Muscle of back (tissue), 11 donors: Measurements from ENCODE around the gene DST. TPM values are rescaled to one million over a fixed set of nuclear protein-coding genes. Genes with fewer than 3 reads are reported as not detected.
"Not testable (repeated sequence)": the region's sequence is repeated elsewhere in the genome, so short reads cannot be mapped to it uniquely, and the experiment has no call there.

Experiments used
- DNase-seq, 3 donors: peaks; one replicate each; pipeline versions ENCODE4 v3.0.0 to v3.0.0-alpha.2; 2013
- polyA plus RNA-seq, 10 donors: library from polyadenylated mRNA; unstranded; fragments of 120-200 nt; gene quantifications; one replicate each; pipeline ENCODE4 v1.2.1, GENCODE V29; 2013; ENCODE audit not compliant: insufficient read length in 10 of 10

Gene DST
- polyA plus RNA-seq, 10 donors: 146 to 236 (median 192) TPM

DNA sequence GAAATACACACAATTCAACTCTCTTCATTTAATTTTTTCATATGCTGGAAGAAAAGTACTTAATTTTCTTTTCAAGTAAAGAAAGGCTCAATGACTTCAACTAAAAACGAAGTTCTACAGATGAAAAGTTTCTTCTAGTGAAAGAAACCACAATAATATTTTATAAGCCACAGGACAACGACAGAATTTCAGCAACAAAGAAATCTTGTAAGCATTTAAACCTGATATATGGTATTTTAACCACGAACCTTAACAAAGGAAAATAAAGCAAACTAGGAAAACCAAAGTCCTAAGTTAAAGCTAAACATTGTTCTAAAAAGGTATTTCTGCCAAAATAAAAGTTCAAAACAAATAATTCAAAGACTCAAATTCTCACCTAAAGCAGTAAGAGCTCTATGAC lies 24.6 kb upstream of the DST start:
- no peak for DNase-seq

DNA sequence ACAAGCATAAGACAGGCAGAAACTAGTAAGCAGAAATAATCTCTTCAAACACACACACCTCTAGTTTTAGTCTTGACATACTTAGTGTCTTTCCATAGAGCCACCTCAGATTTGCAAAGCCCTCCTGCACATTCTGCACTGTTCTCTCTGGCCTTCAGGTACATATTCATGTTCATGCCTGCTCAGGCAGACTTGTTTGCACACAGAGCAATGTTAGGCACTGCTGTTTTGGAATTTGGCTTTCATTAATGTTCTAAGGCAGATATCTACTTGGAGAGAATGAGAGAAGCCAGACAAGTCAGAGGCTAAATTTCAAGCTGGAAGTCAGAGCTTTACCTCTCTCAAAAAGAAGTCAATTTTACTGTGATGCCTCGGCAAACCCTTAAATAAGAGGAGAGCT lies 21.3 kb upstream of the DST start:
- DNase-seq: no peak

- DNase-seq: no peak
Observed at GRCh38 chr6:56663344-56663743, 20.7 kb upstream of the DST start.

DNA sequence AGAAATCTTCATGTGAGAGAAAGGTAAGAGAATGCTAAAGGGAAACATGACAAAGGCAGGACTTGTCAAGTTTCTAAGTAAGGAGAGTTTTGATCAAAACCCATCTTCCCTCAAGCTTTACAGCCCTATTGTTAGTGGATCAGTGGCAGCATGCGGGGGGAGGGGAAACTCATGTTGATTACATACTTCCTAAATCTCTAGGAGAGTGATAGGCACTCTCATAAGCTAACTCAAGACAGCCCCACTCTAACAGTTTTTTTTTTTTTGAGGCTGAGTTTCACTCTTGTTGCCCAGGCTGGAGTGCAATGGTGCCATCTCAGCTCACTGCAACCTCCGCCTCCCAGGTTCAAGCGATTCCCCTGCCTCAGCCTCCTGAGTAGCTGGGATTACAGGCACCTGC lies 18.6 kb upstream of the DST start:
- not testable (repeated sequence) for DNase-seq

- DNase-seq: no peak
Observed at GRCh38 chr6:56660381-56660730, 17.7 kb upstream of the DST start.

- DNase-seq: no peak
Observed at GRCh38 chr6:56659721-56660380, 17.2 kb upstream of the DST start.

- no peak for DNase-seq
Observed at GRCh38 chr6:56658326-56658725, 15.6 kb upstream of the DST start.

DNA sequence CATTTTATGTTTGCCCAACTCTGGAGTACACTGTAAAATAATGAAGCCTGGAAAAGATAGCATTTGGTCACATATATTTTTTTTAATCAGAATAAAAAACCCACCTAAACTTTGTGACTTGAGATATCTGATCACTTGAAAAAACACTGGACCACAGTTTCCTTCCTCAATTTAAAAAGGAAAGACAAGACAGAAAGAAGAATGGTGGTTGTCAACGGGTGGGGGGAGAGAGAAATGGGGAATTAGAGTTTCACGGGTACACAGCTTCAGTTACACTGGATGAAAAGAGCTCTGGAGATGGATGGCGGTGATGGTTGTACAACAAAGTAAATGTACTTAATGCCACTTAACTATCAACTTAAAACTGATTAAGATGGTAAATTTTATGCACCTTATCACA lies 14.7 kb upstream of the DST start:
- no peak for DNase-seq

DNA sequence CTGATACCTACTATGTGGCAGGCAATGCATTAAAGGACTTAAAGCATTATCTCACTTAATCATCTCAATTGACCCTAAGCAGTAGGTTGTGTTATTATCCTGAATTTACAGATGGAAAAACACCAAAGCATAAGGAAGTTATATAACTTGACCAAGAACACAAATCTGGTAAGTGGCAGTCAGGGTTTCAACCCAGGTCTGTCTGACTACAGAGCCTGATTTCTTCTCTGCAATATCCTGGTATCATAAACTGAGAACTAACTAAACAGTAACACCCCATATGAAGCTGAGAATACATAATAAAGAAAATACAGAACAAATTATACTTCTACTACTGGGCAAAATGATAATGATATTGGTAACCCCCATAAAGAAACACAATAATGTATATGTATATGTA lies 13.8 kb upstream of the DST start:
- no peak for DNase-seq

GRCh38 chr6:56655996-56656395 lies 13.3 kb upstream of the DST start:
- no peak for DNase-seq

DNA sequence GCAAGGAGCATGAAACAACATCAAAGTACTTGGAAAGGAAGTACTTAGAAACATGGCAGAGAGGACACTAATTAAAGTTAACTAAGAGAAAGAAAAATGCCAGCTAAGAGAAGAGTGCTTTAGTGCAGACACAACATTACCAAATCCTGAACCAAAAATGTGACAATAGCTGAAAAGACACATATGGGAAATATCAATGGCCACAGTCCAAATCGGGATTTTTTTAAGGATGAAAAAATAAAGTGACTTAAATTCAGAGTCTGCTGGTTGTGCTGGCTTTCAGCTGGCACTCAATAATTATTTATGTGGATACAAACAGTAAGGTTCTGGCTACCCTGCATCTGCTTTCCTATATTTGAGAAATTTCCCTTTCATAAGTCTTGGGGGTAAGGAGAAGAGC lies 12.6 kb upstream of the DST start:
- DNase-seq: no peak

DNA sequence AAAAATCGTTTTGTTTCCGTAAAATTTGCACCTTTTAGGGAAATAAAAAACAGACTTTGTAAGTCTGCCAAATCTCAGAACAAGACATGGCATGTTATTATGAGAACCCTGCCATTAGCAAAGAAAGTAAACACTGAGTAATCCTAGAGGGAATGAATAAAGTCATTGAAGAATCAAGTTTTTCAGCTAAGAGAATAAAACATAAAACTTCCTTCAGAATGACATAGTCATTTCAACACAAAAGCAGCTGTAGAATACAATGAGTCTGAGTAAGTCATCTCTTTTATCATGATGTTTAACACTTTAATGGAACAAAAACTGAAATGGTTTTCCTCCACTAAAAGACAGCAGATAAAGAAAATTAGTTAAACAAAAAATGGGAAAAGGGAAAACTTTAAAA lies 10.3 kb upstream of the DST start:
- DNase-seq: no peak

DNA sequence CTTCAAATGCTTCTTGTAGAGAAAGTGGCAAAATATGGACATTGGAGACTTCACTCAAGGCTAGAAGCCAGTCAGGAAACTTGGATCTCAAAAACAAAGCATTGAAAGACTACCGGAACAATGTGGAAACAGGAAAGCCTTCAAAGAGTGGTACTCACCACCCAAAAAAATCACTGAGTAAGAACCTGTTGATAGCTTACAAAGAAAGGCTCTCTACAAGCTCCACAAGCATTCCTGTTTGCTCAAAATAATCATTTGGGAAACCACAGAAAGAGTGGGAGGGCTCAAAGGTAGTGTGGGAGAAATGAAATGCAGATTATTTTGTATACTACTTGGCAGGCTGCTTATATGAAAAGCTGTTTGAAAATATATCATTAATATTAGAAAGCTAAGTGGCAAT lies 9.5 kb upstream of the DST start:
- no peak for DNase-seq

DNA sequence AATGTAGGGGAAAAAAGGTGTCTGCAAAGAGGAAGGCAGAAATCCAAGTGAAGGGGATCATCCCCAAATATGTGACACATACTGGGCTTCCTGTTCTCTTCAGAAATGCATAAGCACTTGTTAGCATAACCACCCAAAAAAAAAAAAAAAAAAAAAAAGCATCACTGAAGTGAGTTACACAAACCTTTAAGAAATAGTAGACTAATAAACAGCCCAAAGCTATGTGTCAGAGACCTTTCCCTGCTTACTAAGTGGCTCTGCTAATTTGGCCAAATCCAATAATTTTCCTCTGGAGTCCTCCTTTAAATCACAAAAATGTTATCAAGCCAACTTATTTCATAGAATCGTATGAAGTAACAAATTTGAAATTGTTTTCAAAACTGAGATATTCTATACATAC lies 7.5 kb upstream of the DST start:
- no peak for DNase-seq

DNA sequence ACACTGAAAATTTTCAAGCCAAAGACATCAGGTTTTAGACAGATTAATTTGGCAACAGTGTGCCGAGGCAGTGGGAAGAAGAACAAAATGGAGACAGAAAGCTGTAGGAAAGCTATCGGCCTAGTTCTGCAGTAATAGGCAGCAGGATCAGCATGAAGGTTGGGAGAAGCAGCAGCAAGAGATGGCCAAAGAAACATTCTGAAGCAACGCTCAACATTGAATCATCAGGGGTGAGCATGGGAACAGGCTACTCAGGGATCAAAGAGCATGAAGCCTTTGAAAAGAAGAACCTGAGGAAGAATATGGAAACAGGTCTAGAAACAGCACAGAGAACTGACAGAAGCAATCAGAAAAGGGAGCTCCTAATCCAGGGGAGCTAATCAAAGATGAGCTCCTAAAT lies 7.1 kb upstream of the DST start:
- no peak for DNase-seq

GRCh38 chr6:56649053-56649769 lies 6.5 kb upstream of the DST start:
- no peak for DNase-seq

DNA sequence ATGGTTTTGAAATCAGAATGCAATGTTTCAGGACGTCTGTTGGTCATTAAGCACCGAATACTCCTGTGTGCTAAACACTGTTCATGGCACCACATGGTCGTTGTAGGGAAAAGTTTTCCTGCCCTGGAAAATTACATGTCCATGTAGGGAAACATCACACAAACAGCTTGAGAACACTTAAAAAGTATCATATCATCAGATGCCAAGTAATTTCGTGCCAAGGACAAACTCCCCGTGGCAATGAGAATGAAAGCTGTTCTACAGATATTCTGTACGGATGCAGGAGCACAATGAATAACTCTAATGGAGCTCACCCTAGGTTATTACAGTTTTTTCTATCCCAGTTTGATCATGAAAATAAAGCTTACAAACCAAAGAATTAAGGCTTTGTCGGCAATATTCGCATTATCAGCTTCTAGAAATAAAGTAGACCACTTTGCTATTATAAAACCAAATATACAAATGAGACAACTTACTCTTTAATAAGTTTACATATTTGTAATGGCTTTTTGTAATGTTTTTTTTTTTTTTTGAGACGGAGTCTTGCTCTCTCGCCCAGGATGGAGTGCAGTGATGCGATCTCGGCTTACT lies 4.6 kb upstream of the DST start:
- peak in 2 of 3 donors; percentile 19 to 42 for DNase-seq

- DNase-seq: no peak
Observed at GRCh38 chr6:56644366-56644765, 1.7 kb upstream of the DST start.

DNA sequence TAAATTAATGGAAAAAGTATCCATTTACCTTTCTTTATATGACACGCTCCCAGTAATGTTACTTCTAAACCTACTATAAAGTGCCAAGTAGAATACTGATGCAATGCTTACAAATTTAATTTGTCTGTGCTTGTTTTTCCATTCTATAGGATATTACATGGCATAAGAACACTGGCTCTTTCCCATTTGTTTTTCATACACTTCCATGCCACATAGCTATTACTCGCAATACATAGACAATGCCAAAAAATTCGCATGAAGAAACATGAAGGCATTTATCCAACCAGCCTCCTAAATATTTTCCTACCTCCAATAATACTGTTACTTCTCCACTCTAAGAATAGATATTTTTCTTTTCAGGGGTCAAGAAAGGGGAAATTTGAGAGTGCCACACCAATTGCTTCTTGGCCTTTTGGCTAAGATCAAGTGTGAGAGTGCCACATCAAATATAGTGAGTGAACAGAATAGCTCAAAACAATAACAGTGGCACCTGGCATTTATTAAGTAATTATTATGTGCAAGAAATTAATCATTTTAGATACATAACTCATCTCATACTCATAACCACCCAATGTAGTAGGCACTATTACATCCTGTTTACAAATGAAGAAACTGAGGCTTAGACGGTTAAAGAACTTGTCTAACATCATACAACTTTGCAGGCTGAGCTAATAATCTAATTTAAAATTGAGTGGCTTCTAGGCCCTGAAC lies 845 bp upstream of the DST start:
- DNase-seq: no peak

DNA sequence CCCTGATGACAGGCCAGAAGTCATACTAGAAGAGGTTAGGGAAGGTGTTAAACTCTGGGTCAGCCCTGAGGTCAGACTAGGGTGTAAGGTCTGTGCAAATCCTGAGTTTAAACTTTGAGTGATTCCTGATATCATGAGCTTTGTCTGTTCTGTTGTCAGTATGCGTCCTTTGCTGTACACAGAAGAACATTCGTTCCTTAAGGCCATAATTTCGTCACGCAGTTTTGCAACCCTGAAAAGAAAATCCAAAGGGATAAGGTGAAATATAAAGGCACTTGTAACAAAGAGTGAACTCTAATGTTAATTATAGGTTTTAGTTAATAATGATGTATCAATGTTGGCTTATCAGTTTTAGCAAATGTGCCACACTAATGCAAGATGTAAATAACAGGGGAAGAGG lies 2.3 kb downstream of the DST start:
- no peak for DNase-seq

DNA sequence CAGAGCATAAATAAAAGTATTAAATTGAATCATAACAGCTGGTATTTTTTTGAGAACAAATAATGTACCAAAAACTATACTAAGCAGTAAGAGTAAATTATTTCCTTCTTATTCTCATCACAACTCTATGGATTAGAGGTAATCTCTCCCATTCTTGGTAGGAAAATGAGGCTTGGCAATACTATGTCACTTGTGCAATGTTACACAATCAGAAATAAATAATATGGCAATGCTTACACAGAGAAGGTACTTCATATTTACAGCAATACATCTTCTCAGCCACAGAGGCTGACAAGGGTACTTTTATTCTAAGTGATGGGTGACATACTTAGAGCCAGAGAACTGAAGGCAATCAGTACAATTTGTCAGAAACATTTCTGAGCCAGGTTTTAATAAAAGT lies 3.9 kb downstream of the DST start:
- no peak for DNase-seq

GRCh38 chr6:56637640-56638039 lies 5.0 kb downstream of the DST start:
- DNase-seq: peak; percentile 59 to 78 (median 75)

- no peak for DNase-seq
Observed at GRCh38 chr6:56628105-56628504, 14.6 kb downstream of the DST start.
